ENCODE data around the gene SNX6. TPM values are rescaled to one million over a fixed set of nuclear protein-coding genes. Genes with fewer than 3 reads are reported as not detected.

SNX6 gene
- polyA plus RNA-seq, 1 experiment = 59.7 TPM

- no peak for TF ChIP-seq CTCF (IDR thresholded peaks at IDR 0.05; ENCODE audit: insufficient read depth, low read depth, low read length)
- CTCF ChIA-PET = no interaction called here
Measured at GRCh38 chr14:34620115-34620514, 9.8 kb downstream of the SNX6 start.

GRCh38 chr14:34619471-34619870, 10.5 kb downstream of the SNX6 start:
- Histone ChIP-seq H3K4me3 (ENCODE audit: low read depth, low read length) (no peak overlapping the region), H3K36me3 (ENCODE audit: control insufficient read depth, insufficient read depth, low read length) (no peaks in the 10 kb centered on the region), H3K27me3 (ENCODE audit: control insufficient read depth, insufficient read depth, low read length) (no peaks in the 10 kb centered on the region)
- no peak for TF ChIP-seq CTCF (IDR thresholded peaks at IDR 0.05; ENCODE audit: insufficient read depth, low read depth, low read length)
- CTCF ChIA-PET = no interaction called here
- POLR2A ChIA-PET = no interaction called here
- no peak for DNase-seq (ENCODE audit: low read depth)

More at GRCh38 chr14:34620115-34620514, 9.8 kb downstream of the SNX6 start:
- no peak overlapping the region for H3K4me3 ChIP-seq (ENCODE audit: low read depth, low read length)
- DNase-seq (ENCODE audit: low read depth) = no peak
- H3K36me3 ChIP-seq (ENCODE audit: control insufficient read depth, insufficient read depth, low read length) = no peaks in the 10 kb centered on the region
- POLR2A ChIA-PET = no interaction called here
- H3K27me3 ChIP-seq (ENCODE audit: control insufficient read depth, insufficient read depth, low read length) = no peaks in the 10 kb centered on the region

- no peak for DNase-seq (ENCODE audit: low read depth)
- CTCF ChIA-PET = no interaction called here
Measured at GRCh38 chr14:34616360-34616759, 13.6 kb downstream of the SNX6 start.

GRCh38 chr14:34615507-34615906, 14.4 kb downstream of the SNX6 start:
- Histone ChIP-seq H3K27me3 (ENCODE audit: control insufficient read depth, insufficient read depth, low read length) (no peaks in the 10 kb centered on the region), H3K36me3 (ENCODE audit: control insufficient read depth, insufficient read depth, low read length) (0 out of 2 replicates have a peak, but pooled peaks cover 1% of the 10 kb centered on the region), H3K4me3 (ENCODE audit: low read depth, low read length) (no peak overlapping the region)
- ChIA-PET CTCF (no interaction called here), POLR2A (no interaction called here)
- no peak for TF ChIP-seq CTCF (IDR thresholded peaks at IDR 0.05; ENCODE audit: insufficient read depth, low read depth, low read length)
- DNase-seq (ENCODE audit: low read depth) = no peak

More at GRCh38 chr14:34616360-34616759, 13.6 kb downstream of the SNX6 start:
- TF ChIP-seq CTCF (IDR thresholded peaks at IDR 0.05; ENCODE audit: insufficient read depth, low read depth, low read length) = no peak
- POLR2A ChIA-PET = no interaction called here
- H3K36me3 ChIP-seq (ENCODE audit: control insufficient read depth, insufficient read depth, low read length) = 0 out of 2 replicates have a peak, but pooled peaks cover 1% of the 10 kb centered on the region
- no peaks in the 10 kb centered on the region for H3K27me3 ChIP-seq (ENCODE audit: control insufficient read depth, insufficient read depth, low read length)
- H3K4me3 ChIP-seq (ENCODE audit: low read depth, low read length) = no peak overlapping the region

- Histone ChIP-seq H3K27me3 (ENCODE audit: control insufficient read depth, insufficient read depth, low read length) (no peaks in the 10 kb centered on the region), H3K4me3 (ENCODE audit: low read depth, low read length) (no peak overlapping the region), H3K36me3 (ENCODE audit: control insufficient read depth, insufficient read depth, low read length) (0 out of 2 replicates have a peak, but pooled peaks cover 1% of the 10 kb centered on the region)
- ChIA-PET CTCF (interaction anchor here (0.6 to 1.5 kb wide), 3 partner anchors 9 to 620 kb away, joined by 3 read pairs; no protein-coding TSS in a partner anchor), POLR2A (interaction anchor here (0.6 kb wide), 1 partner anchor 365 kb away, joined by 3 read pairs; no protein-coding TSS in a partner anchor)
- no peak for DNase-seq (ENCODE audit: low read depth)
- no peak for TF ChIP-seq CTCF (IDR thresholded peaks at IDR 0.05; ENCODE audit: insufficient read depth, low read depth, low read length)
Measured at GRCh38 chr14:34614638-34615037, 15.3 kb downstream of the SNX6 start.
